Activated CD4-positive, alpha-beta T cell treated with anti-CD3 and anti-CD28 coated beads for 48 hours (primary cell): Measurements from ENCODE around the gene DOCK4.
A peak's percentile ranks its signal among the peaks of the same experiment; 100 is the strongest.

Source experiments
- DNase-seq: peaks from one replicate; pipeline ENCODE4 v3.0.0-alpha.2; 2020

The DOCK4 gene

DNA sequence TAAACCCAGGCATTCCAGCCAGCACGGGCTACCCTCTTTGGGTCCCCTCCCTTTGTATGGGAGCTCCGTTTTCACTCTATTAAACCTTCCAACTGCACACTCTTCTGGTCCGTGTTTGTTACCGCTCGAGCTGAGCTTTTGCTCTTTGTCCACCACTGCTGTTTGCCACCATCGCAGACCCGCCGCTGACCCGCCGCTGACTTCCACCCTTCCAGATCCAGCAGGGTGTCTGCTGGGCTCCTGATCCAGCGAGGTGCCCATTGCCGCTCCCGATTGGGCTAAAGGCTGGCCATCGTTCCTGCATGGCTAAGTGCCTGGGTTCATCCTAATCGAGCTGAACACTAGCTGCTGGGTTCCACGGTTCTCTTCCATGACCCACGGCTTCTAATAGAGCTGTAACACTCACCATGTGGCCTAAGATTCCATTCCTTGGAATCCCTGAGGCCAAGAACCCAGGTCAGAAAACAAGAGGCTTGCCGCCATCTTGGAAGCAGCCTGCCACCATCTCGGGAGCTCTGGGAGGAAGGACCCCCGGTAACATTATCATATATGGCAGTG is 14.8 kb upstream of the DOCK4 start:
- no peak for DNase-seq

DNA sequence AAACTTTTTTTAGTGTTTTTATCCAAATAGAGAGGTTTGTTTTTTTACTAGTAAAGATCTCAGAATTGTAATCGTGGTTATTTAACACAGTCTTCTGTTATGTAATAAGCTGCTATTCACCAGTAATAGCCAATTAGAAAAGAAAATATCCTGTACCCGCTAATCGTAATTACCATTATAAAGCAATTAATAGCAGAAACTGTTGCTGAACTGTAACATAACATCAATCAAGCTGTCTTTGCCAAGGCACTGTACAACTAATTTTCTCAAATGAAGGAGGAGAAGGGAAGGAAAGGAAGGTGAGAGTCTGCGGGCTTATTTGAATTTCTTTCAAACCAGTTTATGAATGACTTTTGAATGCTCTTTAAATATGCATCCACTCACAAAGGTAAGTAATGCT is 9.6 kb upstream of the DOCK4 start:
- no peak for DNase-seq

DNA sequence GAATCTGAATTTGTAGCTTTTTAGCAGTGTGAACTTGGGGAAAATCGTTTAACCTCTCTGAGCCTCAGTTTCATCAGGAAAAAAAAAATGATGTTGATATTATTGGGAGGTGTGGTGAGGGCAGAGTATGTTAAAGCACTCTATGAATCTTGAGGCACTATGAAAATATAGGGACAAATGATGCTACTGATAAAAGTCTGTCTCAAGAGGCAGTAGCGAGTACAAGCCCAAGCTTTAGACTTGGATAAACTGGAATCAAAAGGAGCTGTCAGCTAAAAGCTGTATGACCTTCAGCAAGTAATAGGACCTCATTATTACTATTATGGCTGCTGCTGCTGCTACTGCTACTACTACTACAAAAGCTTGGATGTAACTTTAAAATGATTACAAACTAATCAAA is 8.7 kb upstream of the DOCK4 start:
- no peak for DNase-seq

DNA sequence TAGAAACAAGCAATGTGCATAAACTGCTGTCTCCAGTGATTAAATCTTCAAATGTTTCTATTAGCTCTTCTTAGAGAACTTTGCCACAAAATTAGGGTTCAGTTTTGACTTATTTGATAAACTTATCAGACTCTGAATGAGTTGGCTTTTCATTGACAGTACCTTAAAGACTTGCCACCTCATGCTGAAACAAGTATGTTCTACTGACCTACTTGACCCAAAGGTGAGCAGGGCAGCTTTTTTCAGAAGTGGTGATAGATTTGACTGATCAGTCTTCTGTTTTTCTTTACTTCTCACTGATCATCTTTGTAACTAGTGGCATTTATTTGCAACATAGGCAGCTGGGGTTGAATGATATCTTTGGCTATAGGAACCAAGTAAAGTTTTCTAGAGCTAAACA is 8.1 kb upstream of the DOCK4 start:
- DNase-seq, result no peak

DNA sequence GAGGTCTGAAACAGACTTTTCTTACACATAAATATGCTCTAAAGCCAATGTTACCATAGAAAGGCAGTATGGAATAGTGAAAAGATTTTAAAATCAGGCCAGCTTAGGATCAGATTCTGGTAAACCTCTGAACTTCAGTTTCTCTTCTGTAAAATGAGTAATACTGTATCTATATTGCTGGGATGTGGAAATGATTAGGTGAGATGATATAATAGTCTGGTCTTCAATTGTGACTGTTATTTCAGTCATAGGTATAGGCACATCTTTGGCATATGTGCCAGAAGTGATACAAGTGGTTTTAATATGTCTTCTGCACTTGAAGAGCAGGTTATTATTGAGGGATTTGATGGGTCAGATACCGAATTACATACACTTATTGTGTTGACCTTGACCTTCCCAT is 7.5 kb upstream of the DOCK4 start:
- DNase-seq, result no peak

DNA sequence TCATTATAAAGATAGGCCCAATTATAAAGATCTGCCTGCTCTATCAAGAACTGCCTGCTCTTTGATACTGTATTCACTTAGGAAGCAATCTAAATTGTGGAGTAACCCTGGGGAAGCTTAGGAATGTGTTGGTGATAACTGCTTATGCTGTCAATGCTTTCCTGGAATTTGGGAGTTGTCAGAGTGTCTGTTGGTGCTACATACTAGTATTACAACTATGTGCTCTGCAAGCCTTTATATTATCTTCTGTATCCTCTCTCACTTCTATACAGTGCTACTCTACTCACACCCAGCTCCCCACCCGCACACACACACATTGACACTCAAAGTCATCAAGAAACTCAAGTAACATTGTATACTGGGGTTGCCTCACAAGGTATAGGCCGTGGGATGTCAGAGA is 6.4 kb upstream of the DOCK4 start:
- no peak for DNase-seq

DNA sequence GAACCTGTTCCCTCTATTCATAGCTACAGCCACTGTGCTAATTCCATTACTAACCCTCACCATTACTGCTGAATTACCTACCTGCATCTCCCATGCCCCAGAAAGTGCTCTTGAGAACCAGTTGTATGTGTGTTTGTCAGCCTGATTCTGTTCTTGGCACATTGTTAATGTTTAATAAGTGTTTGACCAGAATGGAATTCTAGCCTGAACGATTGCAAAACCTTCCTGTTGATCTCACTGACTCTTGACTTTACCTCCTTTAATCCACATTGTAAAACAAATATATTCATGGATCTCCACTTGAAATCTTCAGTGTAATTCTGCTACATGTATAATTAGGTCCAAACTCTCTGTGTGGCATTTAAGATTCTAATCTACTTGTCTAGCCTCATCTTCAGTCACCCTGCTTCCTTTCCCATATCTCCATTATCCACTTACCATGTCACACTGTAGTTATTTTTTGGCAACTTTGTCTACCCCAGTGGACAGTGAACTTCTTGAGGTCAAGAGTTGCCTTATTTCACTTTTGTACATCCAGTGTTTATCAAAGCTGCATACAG is 5.2 kb upstream of the DOCK4 start:
- DNase-seq, result no peak

DNA sequence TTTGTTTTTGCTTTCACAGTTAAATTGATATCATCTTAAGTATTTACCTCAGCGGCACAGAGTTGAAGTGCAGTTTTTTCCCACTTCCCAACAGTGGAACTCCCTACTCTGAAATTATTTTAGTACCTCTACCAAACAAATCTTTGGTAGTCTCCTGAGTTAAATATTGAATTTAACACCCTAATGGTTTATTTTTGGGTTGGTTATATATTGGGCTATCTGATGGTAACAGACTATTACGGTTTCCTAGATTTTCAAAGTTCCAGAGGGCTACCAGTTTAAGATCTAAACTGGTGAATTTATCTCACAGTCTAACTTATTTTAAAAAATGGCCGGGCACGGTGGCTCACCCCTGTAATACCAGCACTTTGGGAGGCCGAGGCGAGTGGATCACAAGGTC is 1.6 kb upstream of the DOCK4 start:
- DNase-seq, result no peak

DNA sequence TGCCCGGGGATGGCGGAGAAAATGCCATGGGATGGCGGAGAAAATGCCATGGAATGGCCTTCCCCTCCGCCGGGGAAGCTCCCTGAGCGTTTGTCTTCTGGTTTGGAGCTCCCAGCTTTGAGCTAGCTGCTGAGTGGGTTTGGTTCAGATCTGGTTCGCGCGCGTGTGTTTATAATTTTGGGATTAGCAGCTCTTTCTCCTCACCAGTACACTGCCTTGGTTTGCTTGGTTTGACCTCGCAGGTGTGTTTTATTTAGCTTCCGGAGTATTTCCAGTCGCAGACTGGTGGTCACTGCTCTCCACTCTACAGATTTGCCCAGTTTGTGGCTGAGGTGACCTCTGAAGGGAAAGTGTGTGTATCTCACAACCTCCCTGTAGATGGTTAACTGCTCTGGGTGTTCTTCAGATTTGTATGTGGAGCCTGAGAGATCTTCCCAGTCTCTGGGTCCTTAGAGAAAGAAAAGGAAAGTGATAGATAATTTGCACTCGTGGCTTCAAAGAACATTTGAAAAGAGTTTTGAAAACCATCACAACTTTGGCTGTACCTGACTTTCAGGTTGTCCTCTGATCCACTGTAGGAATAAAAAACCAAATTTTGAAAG is 893 bp upstream of the DOCK4 start:
- DNase-seq, result peak; percentile 11

DNA sequence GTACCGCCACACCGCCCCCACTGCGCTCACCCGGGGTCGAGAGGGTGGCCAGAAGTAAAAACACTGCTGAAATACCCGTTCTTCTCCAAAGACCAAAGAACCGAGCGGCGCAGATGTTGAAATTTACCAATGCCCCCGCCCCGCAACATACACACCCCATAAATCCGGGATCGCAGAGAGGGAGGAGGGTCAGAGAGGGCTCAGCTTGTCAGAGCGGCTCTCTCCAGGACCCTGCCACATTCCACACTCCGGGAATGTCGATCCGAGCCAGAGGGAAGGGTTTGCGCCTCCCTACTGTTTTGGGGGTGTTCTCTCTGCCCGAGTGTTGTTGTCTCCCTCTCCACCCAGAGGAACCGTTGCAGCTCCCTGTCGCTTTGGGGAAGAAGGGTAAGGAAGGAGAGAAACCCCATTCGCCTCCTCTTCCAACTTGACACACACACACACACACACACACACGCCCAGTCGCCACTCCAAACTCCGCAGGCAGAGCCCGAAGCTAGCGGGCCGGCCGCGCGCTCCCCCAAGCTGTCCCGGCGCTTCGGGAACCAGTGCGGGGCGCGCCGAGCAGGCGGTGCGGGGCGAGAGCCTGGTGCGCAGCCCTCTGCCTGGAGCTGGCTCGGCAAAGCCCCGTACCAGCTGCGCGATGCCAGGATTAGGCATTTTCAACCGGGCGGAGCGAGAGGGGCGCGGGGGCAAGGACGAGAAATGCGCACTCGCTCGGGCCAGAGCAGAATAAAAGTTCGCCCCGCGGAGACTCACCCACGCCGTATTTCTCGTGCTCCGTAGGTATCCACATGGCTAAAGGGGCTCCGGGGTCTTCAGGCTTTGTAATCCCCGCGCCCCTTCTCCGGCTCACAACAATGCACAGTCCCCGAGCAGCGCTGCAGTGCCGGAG is 609 bp downstream of the DOCK4 start:
- DNase-seq, result peak; percentile 41

DNA sequence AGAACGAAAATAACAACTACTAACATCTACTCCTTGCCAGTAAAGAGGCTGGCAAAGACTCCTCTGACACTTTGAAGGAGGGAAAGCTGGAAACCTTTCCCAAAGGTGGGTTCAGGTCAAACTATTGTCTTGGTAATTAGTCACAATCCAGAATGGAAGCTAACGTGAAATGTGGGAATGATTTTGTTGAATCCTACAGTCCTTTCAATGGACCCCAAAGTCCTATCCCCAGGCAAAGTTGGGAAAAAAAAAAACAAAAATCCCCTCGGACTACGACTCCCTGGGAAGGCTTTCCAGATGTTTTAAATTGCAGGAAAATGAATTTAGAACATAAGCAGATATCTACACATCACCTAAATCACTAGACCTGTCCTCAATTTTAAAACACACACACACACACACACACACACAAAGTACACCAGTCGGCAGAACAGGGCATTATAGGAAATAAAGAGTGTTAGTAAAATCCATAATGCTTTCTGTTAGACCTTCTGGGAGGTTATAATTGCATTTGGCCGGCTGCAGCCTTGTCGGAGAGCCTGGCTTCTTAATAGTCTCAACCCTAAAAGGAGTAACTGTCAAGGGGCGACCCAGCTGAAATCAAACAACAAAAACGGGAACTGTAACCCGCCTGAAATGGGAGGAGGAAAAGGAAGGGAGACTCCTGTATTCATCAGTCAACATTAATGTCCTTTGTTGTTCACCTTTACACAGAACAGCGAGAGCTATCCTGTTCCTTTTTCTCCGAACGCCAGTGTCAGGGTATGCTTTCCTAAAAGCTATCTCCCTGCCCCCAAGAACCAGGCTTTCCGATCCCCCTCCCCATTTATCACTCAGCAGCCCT is 1.5 kb downstream of the DOCK4 start:
- DNase-seq, result peak; percentile 5

DNA sequence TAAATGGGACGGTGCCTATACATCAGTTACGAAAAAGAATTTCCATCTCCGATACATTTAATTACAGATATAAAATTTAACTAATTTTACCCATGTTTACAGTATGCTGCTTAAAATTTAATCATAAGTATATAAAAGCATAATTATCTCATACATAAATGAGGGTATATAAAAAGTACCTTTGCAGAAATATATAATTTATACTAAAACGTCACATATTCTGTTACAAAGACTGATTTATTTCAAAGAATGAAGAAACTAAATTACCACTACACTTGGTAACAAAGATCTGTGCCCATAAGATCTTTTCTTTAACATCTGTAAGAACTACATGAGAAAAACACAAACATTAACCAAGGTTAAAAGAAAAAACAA is 2.8 kb downstream of the DOCK4 start:
- no peak for DNase-seq

DNA sequence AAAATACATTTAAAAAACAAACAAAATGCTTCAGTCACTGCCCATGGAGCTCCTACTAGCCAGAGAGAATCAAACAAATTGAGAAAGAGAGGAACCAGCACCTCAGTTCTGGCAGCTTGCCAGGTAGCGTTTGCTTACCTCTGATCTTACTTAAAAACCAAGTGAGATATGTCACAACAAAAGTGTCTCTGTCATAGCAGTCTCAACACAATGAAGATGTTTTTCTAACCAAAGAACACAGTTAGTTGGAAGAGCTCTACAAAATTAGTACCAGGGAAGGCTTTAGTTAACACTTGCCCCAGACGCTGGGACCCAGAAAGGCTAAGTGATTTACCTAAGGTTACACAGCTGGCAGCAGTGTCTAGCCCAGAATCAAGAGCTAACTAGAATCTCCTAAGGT is 3.4 kb downstream of the DOCK4 start:
- peak; percentile 44 for DNase-seq

DNA sequence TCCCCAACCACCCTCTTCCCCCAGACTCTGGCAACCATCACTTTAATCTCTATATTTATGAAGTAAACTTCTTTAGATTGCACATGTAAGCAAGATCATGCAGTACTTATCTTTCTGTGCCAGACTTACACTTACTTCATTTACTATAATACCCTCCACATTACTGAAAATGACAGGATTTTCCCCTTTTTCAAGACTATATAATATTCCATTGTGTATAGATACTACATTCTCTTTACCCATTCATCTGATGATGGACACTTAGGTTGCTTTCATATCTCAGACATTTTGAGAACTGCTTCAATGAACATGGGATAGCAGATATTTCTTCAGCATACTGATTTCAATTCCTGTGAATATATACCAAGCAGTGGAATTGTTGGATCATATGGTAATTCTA is 4.4 kb downstream of the DOCK4 start:
- no peak for DNase-seq

DNA sequence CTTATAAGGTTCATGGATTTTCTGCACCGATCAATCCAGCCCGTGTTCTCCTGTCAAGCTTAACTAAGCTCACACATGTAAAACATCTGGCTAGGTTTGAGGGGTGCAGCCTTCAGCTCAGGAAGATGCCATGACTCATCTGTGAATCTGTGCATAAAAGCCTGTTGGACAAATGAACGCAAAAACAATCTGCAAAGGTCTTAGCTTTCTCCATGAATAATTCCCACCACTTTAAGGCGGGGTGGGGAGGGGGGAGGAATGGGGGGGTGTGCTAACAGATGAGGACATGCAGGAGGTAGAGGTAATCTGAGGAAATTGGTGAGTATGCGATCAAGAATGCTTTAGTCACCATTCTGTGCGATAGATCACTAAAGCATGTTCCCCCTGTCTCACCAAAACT is 4.8 kb downstream of the DOCK4 start:
- DNase-seq, result no peak

DNA sequence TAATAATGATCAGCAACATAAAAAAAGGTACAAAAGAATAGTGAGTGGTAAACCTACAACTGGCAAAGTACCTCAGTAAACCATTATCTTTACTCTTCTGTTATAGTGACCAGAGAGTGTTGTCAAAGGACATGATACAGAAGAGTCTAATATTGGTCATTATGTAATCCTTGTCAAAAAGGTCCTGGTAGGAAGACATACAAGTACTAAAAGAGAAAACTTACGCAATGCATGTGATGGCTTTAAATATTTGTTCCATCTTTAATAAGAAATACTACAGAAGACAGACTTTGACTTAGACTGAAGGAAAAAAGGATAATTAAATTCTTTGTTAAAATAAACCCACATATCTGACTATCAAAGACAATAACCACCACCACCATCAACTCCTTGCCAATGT is 6.5 kb downstream of the DOCK4 start:
- DNase-seq, result no peak

DNA sequence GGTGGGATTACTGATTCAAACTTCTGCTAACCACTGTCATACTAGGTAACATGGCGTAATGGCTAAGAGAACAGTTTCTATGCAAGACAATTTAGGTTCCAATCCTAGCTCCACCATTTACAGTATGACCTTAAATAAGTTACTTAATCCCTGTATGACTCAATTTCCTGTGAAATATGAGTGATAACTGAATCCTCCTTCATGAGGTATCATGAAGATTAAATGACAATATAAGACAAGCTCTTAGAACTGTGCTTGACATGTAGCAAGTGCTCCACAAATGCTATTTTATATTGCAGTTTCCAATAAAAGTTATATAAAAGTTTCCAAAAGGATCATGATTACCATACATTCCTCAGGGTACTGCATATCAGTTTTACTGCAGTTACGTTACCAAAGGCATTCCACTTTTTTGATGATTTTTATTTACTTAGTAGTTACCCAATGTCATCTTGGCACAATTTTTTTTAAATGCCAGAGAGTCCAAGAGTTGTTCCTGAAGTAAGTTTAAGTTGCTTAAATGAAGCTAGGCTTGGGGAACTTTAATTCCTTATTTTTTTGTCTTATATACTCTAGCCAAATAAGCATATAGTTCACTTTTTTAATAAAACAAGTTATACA is 7.1 kb downstream of the DOCK4 start:
- no peak for DNase-seq

DNA sequence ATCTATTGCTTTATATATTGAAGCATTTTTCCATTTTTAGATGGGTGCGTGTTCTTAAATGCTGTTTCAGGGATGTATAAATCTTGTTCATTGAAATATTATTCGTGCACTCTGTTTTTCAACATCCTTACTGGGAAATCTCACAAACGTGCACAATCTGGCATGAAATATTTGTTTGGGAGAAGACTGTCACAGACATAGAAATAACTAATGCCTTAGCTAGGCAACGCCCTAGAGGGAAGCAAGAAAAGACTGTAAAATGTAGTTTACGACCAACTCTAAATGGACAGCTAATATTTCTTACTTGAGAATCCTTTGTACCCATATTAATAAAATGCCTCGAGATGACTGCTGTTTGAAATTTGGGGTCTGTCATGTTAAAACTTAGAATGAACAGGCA is 8.9 kb downstream of the DOCK4 start:
- no peak for DNase-seq

DNA sequence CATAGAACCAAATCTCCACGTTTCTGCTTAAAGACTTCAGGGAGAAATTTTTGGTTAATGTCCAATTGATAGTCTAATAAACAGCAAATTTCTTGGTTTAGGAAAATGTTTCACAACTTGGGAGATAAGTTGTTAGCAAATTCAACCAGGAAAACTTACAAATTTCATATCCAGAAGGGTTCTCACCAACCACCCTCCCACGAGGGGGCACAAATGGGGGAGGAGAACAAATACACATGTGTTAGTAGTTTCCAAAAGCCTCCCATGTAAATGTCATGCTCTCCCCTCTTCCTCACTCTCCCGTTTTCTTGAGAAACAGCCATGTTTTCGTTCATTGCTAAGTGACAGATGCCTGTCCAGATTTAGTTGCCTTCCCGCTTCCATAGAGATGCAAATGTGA is 10.5 kb downstream of the DOCK4 start:
- no peak for DNase-seq

DNA sequence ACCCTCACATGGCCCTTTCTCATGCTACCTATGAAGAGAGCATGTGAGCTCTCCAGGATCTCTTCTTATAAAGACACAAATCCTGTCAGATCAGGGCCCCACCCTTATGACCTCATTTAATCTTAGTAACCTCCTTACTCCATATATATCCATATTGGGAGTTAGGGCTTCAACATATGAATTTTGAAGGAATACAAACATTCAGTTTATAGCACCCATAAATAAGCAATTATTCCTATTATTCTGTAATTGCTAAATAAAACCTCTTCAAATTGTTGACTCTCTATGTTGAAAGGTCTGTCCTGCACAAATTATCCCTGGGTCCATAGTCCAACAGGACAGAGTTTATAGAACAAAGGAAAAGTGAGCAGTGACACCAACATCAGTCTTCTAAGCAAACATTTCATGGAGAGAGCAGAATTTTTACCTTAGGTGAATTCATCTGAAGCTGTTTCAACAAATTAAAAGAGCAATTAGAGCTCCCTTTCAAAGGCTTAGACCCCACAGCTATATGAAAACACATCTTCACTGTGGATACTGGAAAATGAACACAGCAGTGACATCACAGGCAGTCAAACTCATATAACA is 12.2 kb downstream of the DOCK4 start:
- no peak for DNase-seq

DNA sequence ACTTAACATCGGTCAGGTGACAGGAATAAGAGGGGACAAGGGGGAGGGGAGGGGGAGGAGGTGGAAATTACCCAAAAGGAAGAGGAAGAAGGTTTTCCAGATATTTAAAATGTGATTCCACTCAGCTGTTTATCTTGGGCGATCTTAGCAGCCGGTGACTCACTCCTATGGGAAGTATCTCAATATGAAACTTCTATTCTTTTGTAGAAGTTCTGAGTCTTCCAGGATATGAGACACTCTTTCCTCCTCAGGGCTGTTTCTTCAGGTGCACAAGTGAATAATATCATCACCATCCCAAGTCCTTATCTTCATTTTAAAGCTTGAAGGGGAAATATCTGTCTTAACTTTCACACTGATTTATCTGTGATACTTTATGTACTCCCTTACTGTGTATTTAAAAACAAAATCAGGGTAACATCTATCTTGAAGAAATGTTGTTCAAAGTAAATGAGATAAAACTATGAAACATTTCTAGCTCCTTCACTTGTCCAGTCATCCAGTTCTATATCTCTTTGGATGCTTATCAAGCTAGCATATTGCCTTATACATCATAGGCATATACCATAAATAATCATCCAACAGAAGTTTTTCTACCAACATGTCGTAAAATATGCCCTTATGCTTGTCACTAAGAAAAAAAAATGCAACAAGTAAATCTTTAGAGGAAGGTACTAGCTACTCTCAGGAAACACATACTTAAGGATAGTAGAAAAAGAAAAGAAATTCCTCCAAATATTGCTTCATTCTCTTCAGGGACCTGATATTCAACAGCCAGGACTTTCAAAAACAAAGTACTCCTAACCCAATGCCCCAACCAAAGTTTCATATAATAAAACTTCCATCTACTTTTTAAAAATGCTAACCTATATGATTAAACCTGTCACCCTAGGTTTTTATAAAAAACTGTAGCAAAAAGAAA is 13.7 kb downstream of the DOCK4 start:
- DNase-seq, result peak; percentile 17
